GM13976 (cell line): ENCODE data around the gene USH2A.

Source experiments
- DNase-seq: peaks from one replicate; pipeline ENCODE4 v3.0.0; 2012; ENCODE audit warnings: low spot score
- in situ Hi-C: fragments of 300-500 bp; cut with MboI; formaldehyde crosslinking; loops from one replicate; pipeline ENCODE4 v1.12.0; 2022; ENCODE audit warnings: low sequenced_read_pairs, mixed read lengths, inconsistent platforms; ENCODE audit not compliant: unreplicated experiment
- TF ChIP-seq, protein P1 (sequence below): IDR thresholded peaks from 2 replicates; pipeline ENCODE4 v1.5.1; 2012; ENCODE audit warnings: borderline replicate concordance, mild to moderate bottlenecking; ENCODE audit not compliant: insufficient read depth; ENCODE audit errors: extremely low read depth, missing control alignments, control extremely low read depth

The USH2A gene

DNA sequence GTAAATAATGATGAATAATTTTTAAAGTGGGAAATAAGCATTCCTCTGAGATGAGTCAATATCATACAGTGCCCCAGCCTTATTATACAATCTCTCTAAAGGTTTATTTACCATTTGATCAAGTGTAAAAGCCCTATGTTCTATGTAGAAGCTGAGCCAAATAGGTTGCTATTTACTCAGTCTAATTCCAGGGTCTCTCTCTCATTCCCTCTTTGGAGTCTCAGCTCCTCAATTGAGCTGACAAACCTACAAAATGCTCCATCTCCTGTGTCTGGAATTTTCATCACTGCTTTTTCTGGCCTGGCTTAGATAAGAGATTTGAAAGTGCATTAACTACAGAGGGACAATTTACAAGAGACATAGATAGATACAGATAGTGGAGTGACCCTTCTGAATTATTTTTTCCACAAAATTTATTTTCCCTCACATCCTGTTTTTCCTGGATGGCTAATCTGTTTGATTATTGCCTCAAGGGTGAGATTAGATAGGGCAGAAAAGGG, 24.8 kb upstream of the USH2A start:
- in situ Hi-C loops: no loop called here
- no peak for DNase-seq
- TF ChIP-seq, protein P1, sequence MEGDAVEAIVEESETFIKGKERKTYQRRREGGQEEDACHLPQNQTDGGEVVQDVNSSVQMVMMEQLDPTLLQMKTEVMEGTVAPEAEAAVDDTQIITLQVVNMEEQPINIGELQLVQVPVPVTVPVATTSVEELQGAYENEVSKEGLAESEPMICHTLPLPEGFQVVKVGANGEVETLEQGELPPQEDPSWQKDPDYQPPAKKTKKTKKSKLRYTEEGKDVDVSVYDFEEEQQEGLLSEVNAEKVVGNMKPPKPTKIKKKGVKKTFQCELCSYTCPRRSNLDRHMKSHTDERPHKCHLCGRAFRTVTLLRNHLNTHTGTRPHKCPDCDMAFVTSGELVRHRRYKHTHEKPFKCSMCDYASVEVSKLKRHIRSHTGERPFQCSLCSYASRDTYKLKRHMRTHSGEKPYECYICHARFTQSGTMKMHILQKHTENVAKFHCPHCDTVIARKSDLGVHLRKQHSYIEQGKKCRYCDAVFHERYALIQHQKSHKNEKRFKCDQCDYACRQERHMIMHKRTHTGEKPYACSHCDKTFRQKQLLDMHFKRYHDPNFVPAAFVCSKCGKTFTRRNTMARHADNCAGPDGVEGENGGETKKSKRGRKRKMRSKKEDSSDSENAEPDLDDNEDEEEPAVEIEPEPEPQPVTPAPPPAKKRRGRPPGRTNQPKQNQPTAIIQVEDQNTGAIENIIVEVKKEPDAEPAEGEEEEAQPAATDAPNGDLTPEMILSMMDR: no peak

DNA sequence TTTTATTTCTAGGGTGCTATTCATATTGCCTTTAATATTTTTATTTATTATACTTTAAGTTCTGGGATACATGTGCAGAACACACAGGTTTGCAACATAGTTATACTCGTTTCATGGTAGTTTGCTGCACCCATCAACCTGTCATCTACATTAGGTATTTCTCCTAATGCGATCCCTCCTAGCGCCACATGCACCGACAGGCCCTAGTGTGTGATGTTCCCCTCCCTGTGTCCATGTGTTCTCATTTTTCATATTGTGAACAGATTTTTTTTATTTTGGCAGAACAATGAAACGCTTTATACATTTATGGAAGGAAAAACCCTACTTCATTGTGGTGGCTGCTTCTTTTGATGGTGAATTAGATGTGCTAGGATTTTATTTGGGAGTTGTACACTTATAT, 14.4 kb upstream of the USH2A start:
- DNase-seq: no peak
- in situ Hi-C loops: no loop called here
- TF ChIP-seq, protein P1: no peak

DNA sequence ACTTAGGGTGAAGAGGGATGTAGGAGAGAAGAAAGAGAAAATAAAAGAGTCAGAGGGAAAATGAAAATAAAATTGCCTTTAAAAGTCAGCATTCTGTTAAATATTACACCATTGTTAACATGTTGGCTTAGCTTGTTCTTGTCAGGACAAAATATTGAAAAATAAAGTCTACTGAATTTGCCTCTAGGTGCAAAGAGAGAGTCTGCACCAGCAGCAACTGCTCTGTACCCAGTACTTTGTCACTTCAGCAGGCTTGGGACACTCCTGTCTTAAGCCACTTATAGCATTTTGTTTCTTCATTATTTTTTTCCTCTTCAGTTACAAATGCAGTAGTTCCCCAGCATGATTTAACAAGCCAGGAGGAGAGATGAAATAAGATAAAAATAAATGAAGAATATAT, 11.0 kb upstream of the USH2A start:
- TF ChIP-seq, protein P1: no peak
- DNase-seq: no peak
- in situ Hi-C loops: no loop called here

DNA sequence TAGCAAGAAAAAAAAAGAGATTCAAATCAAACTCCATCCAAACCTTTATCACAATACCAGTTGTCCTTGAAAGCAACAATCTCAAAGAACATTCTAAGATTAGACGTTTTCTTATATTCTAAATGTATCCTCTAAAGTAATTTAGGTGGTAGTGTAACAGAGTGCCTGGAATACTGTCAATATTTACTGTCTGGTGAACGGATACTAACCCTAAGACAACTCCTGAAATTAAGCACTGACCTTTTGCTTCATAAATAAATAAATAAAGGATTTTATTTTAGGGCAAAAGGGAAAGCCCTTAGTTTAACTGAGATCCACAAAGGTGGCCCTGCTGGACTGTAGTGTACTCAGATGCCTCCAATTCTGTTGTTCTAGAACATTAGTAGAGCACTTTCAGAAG, 9.9 kb upstream of the USH2A start:
- TF ChIP-seq, protein P1: no peak
- in situ Hi-C loops: no loop called here
- no peak for DNase-seq

DNA sequence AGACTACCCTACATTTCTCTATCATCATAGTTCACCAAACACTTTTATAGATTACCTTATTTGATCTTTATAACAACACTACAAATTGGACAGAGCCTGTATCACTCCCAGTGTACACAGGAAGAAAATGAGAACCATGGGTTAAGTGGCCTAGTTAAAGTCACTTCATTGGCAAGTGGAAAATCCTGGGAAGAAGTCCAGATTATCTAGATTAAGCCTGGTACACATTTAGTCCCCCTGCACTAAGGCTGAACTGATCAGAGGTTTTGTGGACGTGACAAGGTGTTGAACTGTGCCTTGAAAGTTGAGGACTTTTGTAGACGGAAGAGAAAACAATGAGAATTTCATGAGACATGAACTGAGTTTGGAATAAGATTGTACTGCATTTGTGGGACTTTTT, 7.5 kb upstream of the USH2A start:
- in situ Hi-C loops: no loop called here
- TF ChIP-seq, protein P1: no peak
- DNase-seq: no peak

DNA sequence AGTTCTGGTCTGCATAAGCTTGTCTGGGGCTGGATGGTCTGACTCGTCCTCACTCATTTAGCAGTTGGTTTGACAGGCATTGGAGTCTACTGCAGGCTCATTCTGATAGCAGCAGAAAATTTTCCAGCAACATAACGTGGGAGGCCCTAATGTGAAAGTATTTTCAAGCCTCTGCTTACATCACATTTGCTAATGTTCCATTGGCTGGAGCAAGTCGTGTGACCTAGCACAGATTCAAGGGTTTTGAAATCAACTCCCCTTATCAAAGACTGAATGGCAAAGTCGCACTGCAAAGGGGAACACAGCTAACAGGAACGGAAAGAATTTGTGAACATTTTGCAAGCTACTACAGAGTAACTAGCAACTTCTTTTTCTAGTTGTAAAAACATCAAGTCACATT, 2.3 kb upstream of the USH2A start:
- no peak for DNase-seq
- in situ Hi-C loops: no loop called here

DNA sequence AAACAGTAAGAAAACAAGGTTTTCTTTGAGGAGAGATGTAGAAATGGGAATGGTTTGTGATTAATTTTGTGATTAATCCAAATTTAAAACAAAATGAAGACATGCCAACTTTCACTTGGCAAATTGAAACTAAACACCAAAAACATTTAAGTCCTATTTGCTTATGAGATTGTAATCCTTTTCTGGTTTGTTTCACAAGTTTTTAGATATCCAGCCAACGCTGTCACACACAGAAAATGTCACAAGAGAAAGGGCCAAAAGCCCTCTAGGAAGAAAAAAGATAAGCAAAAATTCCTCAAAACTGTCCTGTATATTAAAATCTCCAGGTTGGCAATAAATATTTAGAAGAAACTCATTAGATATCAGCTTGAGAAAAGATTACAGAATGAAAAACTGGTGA, 2.5 kb downstream of the USH2A start:
- TF ChIP-seq, protein P1: no peak
- in situ Hi-C loops: no loop called here
- no peak for DNase-seq

More for the DNA sequence above, 2.3 kb upstream of the USH2A start:
- TF ChIP-seq, protein P1: no peak
